Large intestine (tissue), 12 donors: Measurements from ENCODE around the gene PPIC. TPM values are rescaled to one million over a fixed set of nuclear protein-coding genes. Genes with fewer than 3 reads are reported as not detected.
A peak's percentile ranks its signal among the peaks of the same experiment; 100 is the strongest.

Experiments used
- DNase-seq, 2 donors: peaks; one replicate each; pipeline versions ENCODE4 v3.0.0 to v3.0.0-alpha.2; 2013
- H3K27ac ChIP-seq: one replicate; pipeline ENCODE4 v1.5.1; 2013; ENCODE audit warnings: low read length
- H3K27me3 ChIP-seq: 2 replicates; pipeline ENCODE4 v1.6.1; 2013; ENCODE audit warnings: low read length; ENCODE audit not compliant: control insufficient read depth, insufficient read depth
- H3K36me3 ChIP-seq: 2 replicates; pipeline ENCODE4 v1.6.1; 2013; ENCODE audit warnings: low read length; ENCODE audit not compliant: control insufficient read depth, insufficient read depth
- H3K4me1 ChIP-seq: one replicate; pipeline ENCODE4 v1.6.1; 2013; ENCODE audit warnings: low read length; ENCODE audit not compliant: control insufficient read depth, insufficient read depth
- H3K4me3 ChIP-seq: one replicate; pipeline ENCODE4 v1.5.1; 2013; ENCODE audit warnings: low read length
- H3K9me3 ChIP-seq: one replicate; pipeline ENCODE4 v1.6.1; 2013; ENCODE audit warnings: mild to moderate bottlenecking, low read depth, low read length, moderate library complexity; ENCODE audit not compliant: control insufficient read depth
- WGBS: methylation state at CpG from one replicate; pipeline ENCODE4 v1.1.5; 2013; ENCODE audit warnings: low lambda C conversion rate; ENCODE audit not compliant: insufficient coverage; 5-methylcytosine and 5-hydroxymethylcytosine counted together
- long read RNA-seq, 11 donors: transcript quantifications; one replicate each; lab custom pipeline, GENCODE V29; 2026
- polyA plus RNA-seq: library from polyadenylated mRNA; unstranded; fragments of 120-200 nt; gene quantifications from one replicate; pipeline ENCODE4 v1.2.1, GENCODE V29; 2013

Gene PPIC
- polyA plus RNA-seq, result 25.3 TPM
- long read RNA-seq, donor 1, transcript PPIC-201 (5 exons, 1,380 nt), result major isoform, 7 of 7 reads
- long read RNA-seq, donor 1, partial matches to known transcripts, result 0 of 7 reads
- long read RNA-seq, donor 1, other reads (novel, unspliced or antisense), result 0 of 7 reads
- long read RNA-seq, donor 2, transcript PPIC-201 (5 exons, 1,380 nt), result major isoform, 19 of 19 reads
- long read RNA-seq, donor 2, partial matches to known transcripts, result 0 of 19 reads
- long read RNA-seq, donor 2, other reads (novel, unspliced or antisense), result 0 of 19 reads
- long read RNA-seq, donor 3, transcript PPIC-201 (5 exons, 1,380 nt), result major isoform, 19 of 36 reads
- long read RNA-seq, donor 3, partial matches to known transcripts, result 14 of 36 reads
- long read RNA-seq, donor 3, other reads (novel, unspliced or antisense), result 0 of 36 reads
- long read RNA-seq, donor 4, partial matches to known transcripts, result 0 of 2 reads
- long read RNA-seq, donor 4, other reads (novel, unspliced or antisense), result 0 of 2 reads
- long read RNA-seq, donor 5, transcript PPIC-201 (5 exons, 1,380 nt), result major isoform, 12 of 13 reads
- long read RNA-seq, donor 5, partial matches to known transcripts, result 0 of 13 reads
- long read RNA-seq, donor 5, other reads (novel, unspliced or antisense), result 0 of 13 reads
- long read RNA-seq, donor 6, transcript PPIC-201 (5 exons, 1,380 nt), result major isoform, 12 of 22 reads
- long read RNA-seq, donor 6, partial matches to known transcripts, result 10 of 22 reads
- long read RNA-seq, donor 6, other reads (novel, unspliced or antisense), result 0 of 22 reads
- long read RNA-seq, donor 7, transcript PPIC-201 (5 exons, 1,380 nt), result major isoform, 15 of 32 reads
- long read RNA-seq, donor 7, partial matches to known transcripts, result 15 of 32 reads
- long read RNA-seq, donor 7, other reads (novel, unspliced or antisense), result 0 of 32 reads
- long read RNA-seq, donor 8, transcript PPIC-201 (5 exons, 1,380 nt), result major isoform, 13 of 22 reads
- long read RNA-seq, donor 8, partial matches to known transcripts, result 9 of 22 reads
- long read RNA-seq, donor 8, other reads (novel, unspliced or antisense), result 0 of 22 reads
- long read RNA-seq, donor 9, transcript PPIC-201 (5 exons, 1,380 nt), result major isoform, 14 of 14 reads
- long read RNA-seq, donor 9, partial matches to known transcripts, result 0 of 14 reads
- long read RNA-seq, donor 9, other reads (novel, unspliced or antisense), result 0 of 14 reads
- long read RNA-seq, donor 10, transcript PPIC-201 (5 exons, 1,380 nt), result major isoform, 11 of 11 reads
- long read RNA-seq, donor 10, partial matches to known transcripts, result 0 of 11 reads
- long read RNA-seq, donor 10, other reads (novel, unspliced or antisense), result 0 of 11 reads
- long read RNA-seq, donor 11, transcript PPIC-201 (5 exons, 1,380 nt), result major isoform, 13 of 25 reads
- long read RNA-seq, donor 11, partial matches to known transcripts, result 12 of 25 reads
- long read RNA-seq, donor 11, other reads (novel, unspliced or antisense), result 0 of 25 reads

DNA sequence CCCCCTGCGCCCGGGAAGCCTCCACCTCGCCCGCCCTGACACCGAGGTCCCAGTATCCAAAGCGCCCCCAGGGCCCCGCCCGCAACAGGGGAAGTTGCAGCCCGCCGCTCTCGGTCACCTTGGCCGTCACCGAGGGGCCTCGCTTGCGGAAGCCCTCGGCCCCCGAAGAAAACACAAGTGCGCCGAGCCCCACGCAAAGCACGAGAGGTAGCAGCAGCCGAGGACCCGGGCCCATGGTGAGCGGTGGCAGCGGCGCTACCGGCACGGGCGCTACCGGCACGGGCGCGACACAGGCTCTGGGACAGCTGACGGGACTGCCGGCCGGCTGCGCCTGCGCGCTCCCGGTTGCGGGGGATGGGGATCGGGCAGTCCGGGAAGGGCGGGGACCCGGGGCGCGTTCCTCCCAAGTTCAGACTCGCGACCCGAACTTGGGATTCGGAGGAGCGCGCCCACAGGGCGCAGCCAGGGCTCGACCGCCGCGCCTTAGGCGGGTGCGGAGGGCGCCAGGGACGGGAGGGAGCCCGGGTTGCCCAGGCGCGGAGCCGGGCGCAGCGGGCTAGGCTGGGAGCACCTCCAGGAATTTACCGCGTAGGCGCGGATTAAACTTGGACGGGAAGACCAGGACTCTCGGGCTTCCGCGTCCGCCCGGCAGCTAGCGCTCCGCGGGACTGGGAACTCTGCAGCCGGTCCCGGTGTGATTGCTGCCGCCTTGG is at the start of gene PPIC:
PPIC (minus strand) TSS at position 335 of the 713 bp plus-strand sequence; CDS start at position 235, 100 bp downstream.
- Histone ChIP-seq H3K36me3 (no peaks in the 10 kb centered on the region), H3K4me3 (peak within 1 kb of the TSS; percentile 76), H3K9me3 (peaks cover 4% of the 10 kb centered on the region), H3K27me3 (peaks cover 24% of the 10 kb centered on the region), H3K27ac (peak within 1 kb of the TSS; percentile 66), H3K4me1 (no peaks in the 10 kb centered on the region)
- DNase-seq, result peak; percentile 70 to 89
- WGBS, result no CpG with 5 or more reads among the region's 84 CpGs

DNA sequence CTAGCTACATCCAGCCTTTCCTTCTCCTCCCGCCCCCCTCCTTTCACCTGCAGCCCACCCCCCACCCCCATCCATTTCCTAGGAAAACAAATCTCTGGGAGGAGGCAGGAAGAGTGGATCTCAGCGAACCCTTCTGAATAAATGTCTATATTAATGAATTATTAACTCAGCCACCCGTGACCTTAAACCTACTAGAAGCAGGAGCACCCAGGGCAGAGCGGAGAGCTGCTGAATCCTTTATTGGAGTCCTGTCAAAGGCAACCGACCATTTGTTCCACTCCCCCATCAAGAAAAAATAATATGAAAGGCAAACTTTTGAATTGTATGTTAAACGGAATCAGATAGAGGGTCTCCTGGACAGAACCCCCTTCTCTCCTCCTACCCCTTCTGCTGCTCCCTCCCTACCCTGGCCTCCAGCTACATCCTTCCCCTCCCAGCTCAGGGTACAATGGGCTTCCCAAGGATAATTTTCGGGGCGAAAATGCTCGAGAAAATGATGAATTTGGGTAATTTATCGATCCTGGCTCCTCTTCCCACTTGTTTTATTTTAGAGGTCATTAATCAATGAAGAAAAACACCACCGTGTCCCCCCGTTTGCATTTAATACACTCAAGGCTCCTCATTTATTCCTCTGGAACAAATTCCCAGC is 49.2 kb upstream of the PPIC start:
- WGBS, result 7% methylated on average over 2 of the region's 12 CpGs
- H3K27me3 ChIP-seq, result peaks cover 91% of the 10 kb centered on the region

DNA sequence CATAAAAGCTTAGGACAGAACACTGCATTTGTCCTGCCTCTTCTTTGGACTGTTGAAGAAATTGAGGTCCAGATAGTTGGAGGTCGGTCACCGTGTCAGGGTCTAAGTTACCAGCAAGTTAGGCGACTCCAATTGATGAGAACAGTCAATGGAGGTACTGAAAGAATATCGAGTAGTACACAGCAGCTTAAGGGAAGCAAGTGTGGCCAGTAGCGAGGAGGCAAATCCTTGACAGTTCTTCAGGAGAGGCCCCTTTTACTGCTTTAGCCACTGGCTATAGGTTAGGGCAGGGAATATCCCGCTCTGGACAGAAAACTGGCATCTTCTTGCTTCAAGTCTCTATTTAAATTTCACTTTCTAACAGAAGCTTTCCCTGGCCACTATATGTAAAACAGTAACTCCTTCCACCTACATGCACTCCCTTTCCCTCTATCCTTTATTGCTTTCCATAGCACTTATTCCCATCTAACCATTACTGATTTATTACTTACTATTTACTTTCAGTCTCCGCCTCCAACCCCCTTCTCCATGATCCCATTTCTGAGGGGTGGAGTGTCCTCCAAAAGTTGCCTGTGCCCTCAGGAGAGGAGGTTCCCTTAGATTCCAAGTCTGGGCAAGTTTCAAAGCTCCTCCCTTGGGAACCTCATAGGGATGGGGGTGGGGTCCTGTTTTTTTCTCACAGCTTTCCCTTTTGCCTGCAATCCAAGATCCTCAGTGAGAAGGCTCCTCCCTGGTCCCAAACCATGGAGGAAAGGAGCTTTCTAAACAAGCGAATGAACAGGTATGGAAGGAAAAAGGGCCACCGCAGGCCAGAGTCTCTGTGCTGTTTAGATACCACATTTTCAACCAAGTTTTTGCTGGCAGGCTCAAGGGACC is 48.4 kb upstream of the PPIC start:
- Histone ChIP-seq H3K9me3 (peaks cover 9% of the 10 kb centered on the region), H3K36me3 (no peaks in the 10 kb centered on the region), H3K27ac (no peak overlapping the region), H3K4me1 (peaks cover 7% of the 10 kb centered on the region), H3K4me3 (no peak overlapping the region), H3K27me3 (peaks cover 92% of the 10 kb centered on the region)
- DNase-seq, result no peak
- WGBS, result no CpG with 5 or more reads among the region's 9 CpGs

More for the DNA sequence above, 49.2 kb upstream of the PPIC start:
- Histone ChIP-seq H3K9me3 (peaks cover 9% of the 10 kb centered on the region), H3K36me3 (no peaks in the 10 kb centered on the region), H3K4me3 (no peak overlapping the region), H3K27ac (no peak overlapping the region), H3K4me1 (peaks cover 9% of the 10 kb centered on the region)
- DNase-seq, result no peak

DNA sequence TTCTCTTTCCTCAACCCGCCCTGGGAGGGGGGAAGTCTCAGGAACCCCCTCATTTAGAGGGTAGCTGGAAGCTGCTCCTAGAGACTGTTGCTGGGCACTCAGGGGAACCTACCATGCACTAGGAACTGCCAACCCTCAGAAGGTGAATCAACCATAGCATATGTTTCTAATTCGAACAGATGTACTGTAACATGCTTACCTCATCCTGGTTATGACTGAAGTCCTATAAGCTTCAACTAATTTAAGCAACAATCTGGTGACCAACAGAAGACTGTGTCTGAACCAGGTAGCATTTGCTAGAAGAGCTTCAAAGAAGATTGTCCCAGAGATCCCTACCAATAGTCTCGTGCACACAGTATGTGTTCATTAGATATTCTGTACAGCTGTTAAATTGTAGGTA is 46.8 kb upstream of the PPIC start:
- H3K27me3 ChIP-seq, result peaks cover 77% of the 10 kb centered on the region
- no CpG with 5 or more reads among the region's 3 CpGs for WGBS
- no peak overlapping the region for H3K27ac ChIP-seq
- peaks cover 5% of the 10 kb centered on the region for H3K9me3 ChIP-seq
- no peak for DNase-seq
- H3K4me1 ChIP-seq, result peaks cover under 1% of the 10 kb centered on the region
- H3K4me3 ChIP-seq, result no peak overlapping the region
- H3K36me3 ChIP-seq, result no peaks in the 10 kb centered on the region

DNA sequence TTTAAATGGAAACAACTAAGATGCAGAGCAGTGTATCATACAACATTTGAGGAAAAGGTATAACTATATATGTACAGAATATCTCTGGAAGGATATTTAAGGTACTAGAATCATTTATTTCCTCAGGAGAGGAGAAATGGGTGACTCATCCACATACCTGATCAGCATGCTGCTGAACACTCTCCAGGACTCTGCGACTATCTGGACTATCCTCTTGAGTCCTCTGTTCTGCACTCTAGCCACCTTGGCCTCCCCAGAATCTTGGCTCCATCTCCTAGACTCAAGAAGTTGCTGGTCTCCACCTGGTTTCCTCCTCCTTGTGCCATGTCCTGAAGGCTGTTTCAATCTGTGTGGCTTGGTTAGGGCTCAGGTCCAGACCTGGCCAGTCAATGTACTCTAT is 43.7 kb upstream of the PPIC start:
- no peaks in the 10 kb centered on the region for H3K36me3 ChIP-seq
- no peaks in the 10 kb centered on the region for H3K4me1 ChIP-seq
- no peaks in the 10 kb centered on the region for H3K9me3 ChIP-seq
- H3K4me3 ChIP-seq, result no peak overlapping the region
- no CpG with 5 or more reads among the region's 1 CpG for WGBS
- DNase-seq, result no peak
- H3K27ac ChIP-seq, result no peak overlapping the region
- H3K27me3 ChIP-seq, result peaks cover 46% of the 10 kb centered on the region

DNA sequence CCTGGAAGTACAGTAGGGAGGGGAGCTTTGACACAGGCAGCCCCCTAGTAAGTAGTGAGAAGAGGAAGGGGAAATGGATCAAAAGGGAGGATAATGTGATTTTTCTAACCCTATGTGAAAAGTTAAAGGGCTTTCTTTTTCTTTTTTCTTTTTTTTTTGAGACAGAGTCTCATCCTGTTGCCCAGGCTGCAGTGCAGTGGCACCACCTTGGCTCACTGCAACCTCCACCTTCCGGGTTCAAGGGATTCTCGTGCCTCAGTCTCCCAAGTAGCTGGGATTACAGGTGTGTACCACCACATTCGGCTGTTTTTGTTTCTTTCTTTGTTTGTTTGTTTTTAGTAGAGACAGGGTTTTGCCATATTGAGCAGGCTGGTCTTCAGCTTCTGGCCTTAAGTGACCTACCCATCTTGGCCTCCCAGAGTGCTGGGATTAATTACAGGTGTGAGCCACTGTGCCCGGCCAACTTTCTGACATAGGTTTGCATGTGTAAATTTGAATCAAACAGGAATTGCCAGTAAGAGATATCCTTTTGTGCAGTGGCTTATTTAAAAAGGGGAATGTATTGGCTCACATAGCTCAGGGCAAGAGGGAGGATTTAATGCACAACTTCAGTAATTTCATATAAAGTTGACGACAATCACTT is 39.1 kb upstream of the PPIC start:
- no peaks in the 10 kb centered on the region for H3K9me3 ChIP-seq
- no peaks in the 10 kb centered on the region for H3K4me1 ChIP-seq
- H3K4me3 ChIP-seq, result no peak overlapping the region
- WGBS, result no CpG with 5 or more reads among the region's 5 CpGs
- DNase-seq, result no peak
- H3K27ac ChIP-seq, result no peak overlapping the region
- H3K36me3 ChIP-seq, result no peaks in the 10 kb centered on the region
- H3K27me3 ChIP-seq, result peaks cover 25% of the 10 kb centered on the region

DNA sequence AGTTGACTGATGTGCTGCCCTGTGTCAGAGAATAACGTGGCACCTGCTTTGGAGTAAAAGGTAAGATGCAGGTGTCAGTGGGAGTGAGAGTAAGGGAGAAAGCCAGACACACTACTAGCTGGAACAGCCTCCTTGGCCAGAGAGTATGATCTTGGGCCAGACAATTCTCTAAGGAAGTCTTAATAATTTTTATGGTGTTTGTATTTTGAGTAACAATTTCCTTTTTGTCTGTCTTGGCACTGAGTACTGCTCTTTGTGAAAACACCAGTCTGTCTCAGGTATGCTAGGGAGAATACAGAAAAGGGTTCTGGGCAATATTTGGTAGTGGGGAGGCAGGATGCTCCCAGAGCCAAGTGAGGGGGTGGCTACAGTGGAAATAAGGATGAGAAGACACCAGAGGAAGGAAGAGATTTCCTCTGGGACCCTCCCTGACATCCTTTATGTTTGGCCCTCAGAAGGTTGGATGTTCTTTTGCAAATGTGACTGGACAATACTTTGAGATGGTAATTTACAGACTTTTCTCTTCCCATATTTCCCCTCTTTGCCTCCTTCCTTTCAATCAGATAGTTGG is 31.9 kb upstream of the PPIC start:
- H3K4me3 ChIP-seq, result no peak overlapping the region
- no peak for DNase-seq
- H3K4me1 ChIP-seq, result no peaks in the 10 kb centered on the region
- no CpG with 5 or more reads among the region's 1 CpG for WGBS
- H3K27me3 ChIP-seq, result peaks cover 14% of the 10 kb centered on the region
- no peak overlapping the region for H3K27ac ChIP-seq
- H3K9me3 ChIP-seq, result peaks cover 3% of the 10 kb centered on the region
- no peaks in the 10 kb centered on the region for H3K36me3 ChIP-seq

DNA sequence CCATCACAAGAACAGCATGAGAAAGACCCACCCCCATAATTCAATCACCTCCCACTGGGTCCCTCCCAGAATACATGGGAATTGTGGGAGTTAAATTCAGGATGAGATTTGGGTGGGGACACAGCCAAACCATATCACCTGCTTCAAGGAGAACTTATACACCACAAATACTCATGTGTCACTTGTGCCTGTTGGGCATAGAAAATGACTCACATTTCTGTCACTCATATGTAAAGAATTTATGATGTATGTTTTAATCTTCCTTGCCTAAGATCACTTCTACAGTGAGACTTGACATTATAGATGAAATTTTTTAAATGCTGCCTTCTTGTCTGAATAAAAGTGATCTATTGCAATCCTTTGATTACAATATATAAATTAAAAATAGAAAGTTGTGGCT is 29.5 kb upstream of the PPIC start:
- H3K36me3 ChIP-seq, result no peaks in the 10 kb centered on the region
- peaks cover 12% of the 10 kb centered on the region for H3K27me3 ChIP-seq
- H3K4me3 ChIP-seq, result no peak overlapping the region
- DNase-seq, result no peak
- no peaks in the 10 kb centered on the region for H3K4me1 ChIP-seq
- peaks cover 3% of the 10 kb centered on the region for H3K9me3 ChIP-seq
- H3K27ac ChIP-seq, result no peak overlapping the region
